Activated CD8-positive, alpha-beta T cell treated with anti-CD3 and anti-CD28 coated beads, Interleukin-2, amount 10 ng/mL, durations not matched to agents 7 days and 5 days (primary cell): Measurements from ENCODE around the gene CSK. TPM values are rescaled to one million over a fixed set of nuclear protein-coding genes. Genes with fewer than 3 reads are reported as not detected.
A peak's percentile ranks its signal among the peaks of the same experiment; 100 is the strongest.

Source experiments
- ATAC-seq: fragments of 150-1000 bp; cut with Tn5 transposase; one replicate; pipeline ENCODE4 v1.10.0; 2021; ENCODE audit warnings: moderate library complexity
- CTCF ChIA-PET: fragments of 350-600 bp; sonication (Branson Sonifier 250); formaldehyde crosslinking; loops from one replicate; lab custom pipeline; 2021; ENCODE audit warnings: antibody characterized with exemption; lab: Charles Lee
- POLR2A ChIA-PET: fragments of 350-600 bp; sonication (Branson Sonifier 250); formaldehyde crosslinking; loops from one replicate; lab custom pipeline; 2021; ENCODE audit warnings: antibody characterized with exemption; lab: Charles Lee
- DNase-seq: peaks from one replicate; pipeline ENCODE4 v3.0.0-alpha.2; 2020
- H3K27ac Mint-ChIP-seq: one replicate; pipeline ENCODE4 v1.8.0; 2021; ENCODE audit warnings: mild to moderate bottlenecking, mixed read lengths
- H3K27me3 Mint-ChIP-seq: one replicate; pipeline ENCODE4 v1.8.0; 2021; ENCODE audit warnings: low read depth, mixed read lengths
- H3K36me3 Mint-ChIP-seq: one replicate; pipeline ENCODE4 v1.8.0; 2021; ENCODE audit warnings: low read depth, mixed read lengths
- H3K4me1 Mint-ChIP-seq: one replicate; pipeline ENCODE4 v1.8.0; 2021; ENCODE audit warnings: low read depth, mixed read lengths
- H3K4me3 Mint-ChIP-seq: one replicate; pipeline ENCODE4 v1.8.0; 2021; ENCODE audit warnings: mild to moderate bottlenecking, mixed read lengths
- H3K9me3 Mint-ChIP-seq: one replicate; pipeline ENCODE4 v1.8.0; 2022; ENCODE audit warnings: mixed read lengths; ENCODE audit not compliant: insufficient read depth
- total RNA-seq, 2 experiments: library from RNA; stranded (reverse); gene quantifications; one replicate each; pipeline ENCODE4 v1.2.3, GENCODE V29; 2021

Gene CSK
- total RNA-seq, 2 experiments from 2014 or later, result 314 to 330 TPM

DNA sequence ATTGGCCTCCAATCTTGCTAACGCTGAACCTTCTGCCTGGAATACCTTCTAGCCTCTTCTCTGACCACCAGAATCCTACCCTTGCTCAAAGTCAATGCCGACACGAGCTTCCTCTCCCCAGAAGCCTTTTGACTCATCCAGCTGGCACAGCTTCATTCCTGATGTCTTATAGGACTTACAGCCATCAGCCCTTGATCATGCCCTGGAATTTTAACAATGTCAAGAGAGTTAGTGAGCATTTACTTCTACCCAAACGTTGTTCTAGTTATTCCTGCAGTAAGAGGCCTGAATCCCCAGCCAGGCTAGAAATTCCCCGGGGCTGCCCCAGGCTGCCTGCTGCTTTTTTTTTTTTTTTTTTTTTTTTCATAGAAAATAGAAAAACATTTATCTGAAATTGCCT lies 29.3 kb upstream of the CSK start:
- Mint-ChIP-seq H3K4me1 (no peaks in the 10 kb centered on the region), H3K27me3 (peaks cover 5% of the 10 kb centered on the region), H3K4me3 (no peak overlapping the region), H3K9me3 (no peaks in the 10 kb centered on the region), H3K27ac (no peak overlapping the region), H3K36me3 (no peaks in the 10 kb centered on the region)
- DNase-seq (no peak), ATAC-seq (no peak)
- ChIA-PET CTCF (interaction anchor here (1.4 kb wide), 1 partner anchor 27 kb away, joined by 5 read pairs; the partner anchor contains the start of gene CYP1A1), POLR2A (no interaction called here)

GRCh38 chr15:74754593-74755215 lies 27.2 kb upstream of the CSK start:
- ATAC-seq, result no peak
- Mint-ChIP-seq H3K4me3 (no peak overlapping the region), H3K4me1 (no peaks in the 10 kb centered on the region), H3K36me3 (no peaks in the 10 kb centered on the region), H3K9me3 (no peaks in the 10 kb centered on the region), H3K27me3 (peaks cover 5% of the 10 kb centered on the region), H3K27ac (no peak overlapping the region)
- CTCF ChIA-PET, result interaction anchor here (1.5 kb wide), 1 partner anchor 119 kb away, joined by 4 read pairs; no protein-coding TSS in a partner anchor
- POLR2A ChIA-PET, result no interaction called here
- no peak for DNase-seq

- CTCF ChIA-PET, result interaction anchor here (1.3 to 19.5 kb wide), 4 partner anchors 10 to 143 kb away, joined by 3 to 508 read pairs (median 6); no protein-coding TSS in a partner anchor
- Mint-ChIP-seq H3K36me3 (no peaks in the 10 kb centered on the region), H3K9me3 (no peaks in the 10 kb centered on the region), H3K4me1 (peaks cover 14% of the 10 kb centered on the region), H3K27ac (no peak overlapping the region), H3K27me3 (no peaks in the 10 kb centered on the region), H3K4me3 (no peak overlapping the region)
- DNase-seq, result no peak
- POLR2A ChIA-PET, result interaction anchor here (0.6 kb wide), 1 partner anchor 371 kb away, joined by 3 read pairs; no protein-coding TSS in a partner anchor
- no peak for ATAC-seq
These were observed 23.1 kb upstream of the CSK start for GRCh38 chr15:74758736-74759135.

DNA sequence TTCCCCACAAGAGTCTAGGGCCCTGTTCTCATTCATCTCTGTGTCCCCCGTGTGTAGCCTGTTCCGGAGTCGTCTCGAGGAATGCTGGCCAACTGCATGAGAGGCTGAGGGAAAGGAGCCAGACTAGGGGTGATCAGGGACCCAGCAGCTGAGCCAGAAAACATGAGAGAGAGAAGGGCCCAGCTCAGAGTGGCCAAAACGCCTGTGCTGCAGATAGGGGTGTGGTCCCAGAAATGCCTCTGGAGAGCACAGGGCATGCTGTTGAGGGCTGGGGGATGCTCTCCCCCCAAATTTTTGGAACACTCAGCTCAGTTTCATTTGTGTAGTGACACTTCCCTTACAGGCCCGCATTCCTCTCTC lies 19.1 kb upstream of the CSK start:
- Mint-ChIP-seq H3K4me3 (no peak overlapping the region), H3K27me3 (no peaks in the 10 kb centered on the region), H3K36me3 (no peaks in the 10 kb centered on the region), H3K9me3 (no peaks in the 10 kb centered on the region), H3K27ac (peak overlapping the region; percentile 72), H3K4me1 (peaks cover 14% of the 10 kb centered on the region)
- POLR2A ChIA-PET, result interaction anchor here (1.4 kb wide), 1 partner anchor 14 kb away, joined by 4 read pairs; no protein-coding TSS in a partner anchor
- DNase-seq (no peak), ATAC-seq (no peak)
- CTCF ChIA-PET, result interaction anchor here (0.9 to 19.5 kb wide), 7 partner anchors 8 to 141 kb away, joined by 3 to 508 read pairs (median 5); partner anchors contain the start of gene CYP1A1

- Mint-ChIP-seq H3K27ac (no peak overlapping the region), H3K4me1 (peaks cover 14% of the 10 kb centered on the region), H3K27me3 (no peaks in the 10 kb centered on the region), H3K4me3 (no peak overlapping the region), H3K9me3 (no peaks in the 10 kb centered on the region), H3K36me3 (no peaks in the 10 kb centered on the region)
- ChIA-PET POLR2A (interaction anchor here (1.4 kb wide), 1 partner anchor 14 kb away, joined by 4 read pairs; no protein-coding TSS in a partner anchor), CTCF (interaction anchor here (0.7 to 19.5 kb wide), 8 partner anchors 7 to 142 kb away, joined by 3 to 508 read pairs (median 4); partner anchors contain the start of genes CYP1A1 and ULK3)
- ATAC-seq, result no peak
- no peak for DNase-seq
These were observed 18.5 kb upstream of the CSK start for GRCh38 chr15:74763416-74763815.

DNA sequence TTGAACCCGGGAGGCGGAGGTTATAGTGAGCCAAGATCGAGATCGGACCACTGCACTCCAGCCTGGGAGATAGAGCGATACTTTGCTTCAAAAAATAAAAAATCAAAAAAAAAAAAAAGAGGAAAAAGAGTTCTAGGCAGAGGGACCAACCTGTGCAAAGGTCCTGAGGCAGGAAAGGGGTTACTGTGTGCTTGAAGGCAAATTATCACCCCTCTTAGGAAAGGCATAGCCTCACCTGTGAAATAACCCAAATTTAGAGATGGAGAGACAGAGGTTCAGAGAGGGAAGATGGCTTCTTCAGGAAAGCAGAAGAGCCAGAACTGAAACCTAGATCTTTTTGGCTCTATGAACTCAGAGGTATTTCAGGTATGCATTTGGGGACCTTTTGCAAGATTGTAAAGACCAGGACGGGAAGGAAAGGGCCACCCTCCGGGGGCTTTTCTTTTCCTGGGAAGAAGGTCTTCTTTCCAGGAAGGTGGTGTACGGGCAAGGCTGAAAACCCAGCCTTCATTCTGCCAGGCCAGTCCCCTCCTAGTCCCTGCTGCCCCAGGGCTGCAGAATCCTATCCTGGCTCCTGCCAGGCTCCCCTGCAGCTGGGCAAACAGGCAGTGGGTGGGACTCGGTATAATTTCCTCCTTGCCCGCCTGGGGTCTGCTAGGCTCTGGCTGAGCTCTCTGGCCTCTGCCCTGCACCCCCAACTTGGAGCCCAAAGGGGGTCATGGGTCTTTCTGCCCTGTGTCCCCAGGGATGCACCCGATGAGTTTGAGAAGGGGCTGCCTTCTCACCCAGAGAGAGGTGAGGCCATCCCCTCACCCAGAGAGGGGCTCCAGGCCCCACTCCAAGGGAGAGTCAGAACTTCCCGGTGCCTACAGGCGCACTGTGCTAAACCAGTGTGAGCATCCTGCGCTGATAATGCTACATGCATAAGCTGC lies 14.4 kb upstream of the CSK start:
- H3K9me3 Mint-ChIP-seq, result no peaks in the 10 kb centered on the region
- no peak for ATAC-seq
- ChIA-PET POLR2A (interaction anchor here (0.8 to 23.0 kb wide), 4 partner anchors 25 to 151 kb away, joined by 3 to 670 read pairs (median 6); no protein-coding TSS in a partner anchor), CTCF (interaction anchor here (0.6 to 24.0 kb wide), 19 partner anchors 7 to 394 kb away, joined by 3 to 1683 read pairs (median 8); partner anchors contain the start of genes CLK3 and CSK)
- no peaks in the 10 kb centered on the region for H3K27me3 Mint-ChIP-seq
- H3K36me3 Mint-ChIP-seq, result no peaks in the 10 kb centered on the region
- H3K4me1 Mint-ChIP-seq, result peaks cover 28% of the 10 kb centered on the region
- no peak overlapping the region for H3K27ac Mint-ChIP-seq
- no peak for DNase-seq
- H3K4me3 Mint-ChIP-seq, result no peak overlapping the region

DNA sequence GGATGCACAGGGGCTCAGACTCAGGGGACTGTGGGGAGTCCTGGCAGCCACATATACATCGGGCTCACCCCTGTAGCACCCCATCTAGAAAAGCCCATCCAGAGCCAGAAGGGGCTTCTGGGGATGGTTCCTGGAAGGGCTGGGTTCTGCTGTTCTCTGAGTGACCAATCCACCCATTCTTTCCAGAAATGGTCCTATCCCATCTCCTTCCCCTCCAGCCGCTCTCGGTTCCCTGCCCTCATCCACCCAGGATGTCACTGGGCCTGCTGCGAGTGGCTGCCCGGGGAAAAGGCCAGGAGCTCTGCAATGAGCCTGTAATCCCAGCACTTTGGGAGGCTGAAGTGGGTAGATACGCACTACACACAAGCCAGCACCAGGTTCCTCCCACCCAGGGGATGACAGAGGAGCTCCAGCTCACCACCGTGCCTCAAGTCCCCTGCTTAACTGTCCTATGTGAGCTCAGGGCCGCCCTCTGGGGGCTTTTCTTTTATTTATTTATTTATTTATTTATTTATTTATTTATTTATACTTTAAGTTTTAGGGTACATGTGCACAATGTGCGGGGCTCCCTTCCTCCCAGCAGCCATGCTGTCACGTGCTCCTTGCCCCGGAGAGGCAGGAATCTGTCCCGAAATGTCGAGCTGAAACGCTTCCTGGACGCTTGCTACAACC lies 13.6 kb upstream of the CSK start:
- no peak for ATAC-seq
- no peak for DNase-seq
- Mint-ChIP-seq H3K4me3 (no peak overlapping the region), H3K27me3 (no peaks in the 10 kb centered on the region), H3K36me3 (no peaks in the 10 kb centered on the region), H3K4me1 (peaks cover 27% of the 10 kb centered on the region), H3K27ac (no peak overlapping the region), H3K9me3 (no peaks in the 10 kb centered on the region)
- ChIA-PET CTCF (interaction anchor here (0.9 to 24.0 kb wide), 34 partner anchors 8 to 397 kb away, joined by 3 to 1683 read pairs (median 6); partner anchors contain the start of genes CLK3, CSK, FAM219B and MPI), POLR2A (interaction anchor here (0.6 to 23.0 kb wide), 5 partner anchors 24 to 151 kb away, joined by 3 to 670 read pairs (median 4); no protein-coding TSS in a partner anchor)

DNA sequence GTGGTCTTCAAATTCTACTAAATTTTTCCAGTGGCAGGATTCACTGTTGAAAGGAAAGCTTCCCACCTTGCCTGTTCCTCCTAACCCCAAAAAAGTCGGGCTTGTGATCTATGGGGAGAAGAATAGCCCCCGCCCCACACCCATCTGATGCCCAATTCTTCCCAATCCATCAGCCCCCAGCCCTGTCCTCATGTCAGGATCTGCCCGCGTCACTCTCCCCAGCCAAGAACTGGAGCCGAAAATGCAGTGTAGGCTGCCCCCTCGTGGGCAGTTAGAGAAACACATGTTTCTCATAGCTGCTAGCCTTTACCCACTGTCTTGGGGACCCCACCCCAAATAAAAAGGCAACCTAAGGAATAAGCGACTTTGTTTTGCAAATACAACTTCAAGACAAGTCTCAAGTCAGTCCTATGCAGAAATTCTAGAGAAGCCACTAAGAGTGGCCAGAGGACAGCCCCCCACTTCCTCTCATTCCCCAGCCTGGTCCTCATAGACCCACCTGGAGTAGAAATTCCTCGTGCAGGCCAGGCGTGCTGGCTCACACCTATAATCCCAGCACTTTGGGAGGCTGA lies 13.0 kb upstream of the CSK start:
- peak; percentile 76 for DNase-seq
- peak overlapping the region; percentile 27 for H3K27ac Mint-ChIP-seq
- no peaks in the 10 kb centered on the region for H3K9me3 Mint-ChIP-seq
- no peak overlapping the region for H3K4me3 Mint-ChIP-seq
- peak; percentile 48 for ATAC-seq
- ChIA-PET CTCF (interaction anchor here (0.6 to 24.0 kb wide), 45 partner anchors 9 to 402 kb away, joined by 3 to 1683 read pairs (median 4); partner anchors contain the start of genes CLK3, CSK, CYP1A1 and FAM219B), POLR2A (interaction anchor here (0.6 to 23.0 kb wide), 4 partner anchors 23 to 135 kb away, joined by 3 to 670 read pairs (median 6); no protein-coding TSS in a partner anchor)
- no peaks in the 10 kb centered on the region for H3K36me3 Mint-ChIP-seq
- peaks cover 27% of the 10 kb centered on the region for H3K4me1 Mint-ChIP-seq
- H3K27me3 Mint-ChIP-seq, result no peaks in the 10 kb centered on the region

GRCh38 chr15:74769463-74770025 lies 12.3 kb upstream of the CSK start:
- H3K27me3 Mint-ChIP-seq, result no peaks in the 10 kb centered on the region
- ATAC-seq (no peak), DNase-seq (no peak)
- H3K27ac Mint-ChIP-seq, result no peak overlapping the region
- peaks cover 30% of the 10 kb centered on the region for H3K4me1 Mint-ChIP-seq
- ChIA-PET POLR2A (interaction anchor here (1.1 to 23.0 kb wide), 3 partner anchors 23 to 135 kb away, joined by 4 to 670 read pairs (median 8); no protein-coding TSS in a partner anchor), CTCF (interaction anchor here (0.6 to 24.0 kb wide), 46 partner anchors 9 to 403 kb away, joined by 3 to 1683 read pairs (median 4); partner anchors contain the start of genes CLK3, COX5A, CSK and CYP1A1)
- no peaks in the 10 kb centered on the region for H3K36me3 Mint-ChIP-seq
- no peak overlapping the region for H3K4me3 Mint-ChIP-seq
- H3K9me3 Mint-ChIP-seq, result no peaks in the 10 kb centered on the region
